ENCODE results near the gene ANKRD53.

- peak; percentile 39 for TF ChIP-seq CTCF (IDR thresholded peaks at IDR 0.05; ENCODE audit: low read depth, low read length, poor library complexity, severe bottlenecking)
- no peak for TF ChIP-seq EZH2phosphoT487 (IDR thresholded peaks at IDR 0.05; ENCODE audit: borderline replicate concordance, low read length)
Observed at GRCh38 chr2:70977605-70978205, 725 bp upstream of the ANKRD53 start.

Data from DOHH2 (cell line).